Measurements from ENCODE around the gene HPS4.

- TF ChIP-seq CTCF (IDR thresholded peaks at IDR 0.05; ENCODE audit: low read depth, low read length, poor library complexity, severe bottlenecking) (no peak), EZH2phosphoT487 (IDR thresholded peaks at IDR 0.05; ENCODE audit: borderline replicate concordance, low read length) (no peak)
These were observed 12.9 kb upstream of the HPS4 start for GRCh38 chr22:26496456-26496855.
